Posterior cingulate gyrus (tissue), 11 donors: Measurements from ENCODE around the gene MICALL2.

Experiments
- DNase-seq, 10 donors: peaks; one replicate each; pipeline versions ENCODE4 v3.0.0 to v3.0.0-alpha.2; 2020 to 2021; ENCODE audit warnings: mixed read lengths in 3 of 10
- intact Hi-C: fragments of 100-400 bp; cut with DNase I; formaldehyde crosslinking; loops from one replicate; pipeline ENCODE4 v1.15.1; 2023

The MICALL2 gene

GRCh38 chr7:1402791-1403637, 56.3 kb downstream of the MICALL2 start:
- DNase-seq, result peak in 2 of 10 donors; percentile 62 to 64
- intact Hi-C loops, result no loop called here

GRCh38 chr7:1402110-1402790, 57.0 kb downstream of the MICALL2 start:
- peak in 3 of 10 donors; percentile 8 to 75 (median 45) for DNase-seq
- intact Hi-C loops, result no loop called here

GRCh38 chr7:1401011-1401410, 58.3 kb downstream of the MICALL2 start:
- peak in 2 of 10 donors; percentile 48 to 78 for DNase-seq
- intact Hi-C loops, result no loop called here

GRCh38 chr7:1400371-1400770, 58.9 kb downstream of the MICALL2 start:
- peak in 2 of 10 donors; percentile 14 to 24 for DNase-seq
- intact Hi-C loops, result no loop called here

- DNase-seq, result no peak
- intact Hi-C loops, result no loop called here
Measured at GRCh38 chr7:1397491-1398327, 61.6 kb downstream of the MICALL2 start.

- DNase-seq, result peak in 1 of 10 donors; percentile 38
- intact Hi-C loops, result no loop called here
Measured at GRCh38 chr7:1396195-1396594, 63.1 kb downstream of the MICALL2 start.

- peak in 1 of 10 donors; percentile 76 for DNase-seq
- intact Hi-C loops, result no loop called here
Measured at GRCh38 chr7:1395211-1396070, 63.8 kb downstream of the MICALL2 start.

GRCh38 chr7:1394371-1394770, 64.9 kb downstream of the MICALL2 start:
- DNase-seq, result peak in 1 of 10 donors; percentile 57

GRCh38 chr7:1393421-1393820, 65.8 kb downstream of the MICALL2 start:
- intact Hi-C loops, result no loop called here
- peak in 1 of 10 donors; percentile 55 for DNase-seq

More at GRCh38 chr7:1394371-1394770, 64.9 kb downstream of the MICALL2 start:
- intact Hi-C loops, result no loop called here

- DNase-seq, result peak in 1 of 10 donors; percentile 73
- intact Hi-C loops, result no loop called here
Measured at GRCh38 chr7:1392556-1392955, 66.7 kb downstream of the MICALL2 start.

- intact Hi-C loops, result no loop called here
- DNase-seq, result peak in 1 of 10 donors; percentile 24
Measured at GRCh38 chr7:1391449-1391848, 67.8 kb downstream of the MICALL2 start.

GRCh38 chr7:1388703-1389335, 70.5 kb downstream of the MICALL2 start:
- intact Hi-C loops, result no loop called here
- DNase-seq, result peak in 1 of 10 donors; percentile 74

- DNase-seq, result peak in 1 of 10 donors; percentile 62
- intact Hi-C loops, result no loop called here
Measured at GRCh38 chr7:1388021-1388702, 71.1 kb downstream of the MICALL2 start.

GRCh38 chr7:1387261-1387660, 72.0 kb downstream of the MICALL2 start:
- peak in 1 of 10 donors; percentile 77 for DNase-seq
- intact Hi-C loops, result no loop called here

- intact Hi-C loops, result no loop called here
Measured at GRCh38 chr7:1386623-1387220, 72.5 kb downstream of the MICALL2 start.

GRCh38 chr7:1385809-1386622, 73.3 kb downstream of the MICALL2 start:
- intact Hi-C loops, result no loop called here

More at GRCh38 chr7:1386623-1387220, 72.5 kb downstream of the MICALL2 start:
- DNase-seq, result peak in 1 of 10 donors; percentile 83

More at GRCh38 chr7:1385809-1386622, 73.3 kb downstream of the MICALL2 start:
- peak in 1 of 10 donors; percentile 59 for DNase-seq
